Fibroblast of villous mesenchyme (primary cell): ENCODE results near the gene CHDH. TPM values are rescaled to one million over a fixed set of nuclear protein-coding genes. Genes with fewer than 3 reads are reported as not detected.

Source experiments
- DNase-seq: peaks from one replicate; pipeline ENCODE4 v3.0.0-alpha.2; 2010; ENCODE audit warnings: low read depth
- H3K4me3 ChIP-seq: 2 replicates; pipeline ENCODE4 v1.5.1; 2011; ENCODE audit warnings: low read depth, mild to moderate bottlenecking, low read length
- total RNA-seq: library from RNA; depleted of rRNA; stranded (reverse); fragments of >200 nt; gene quantifications from 2 replicates; pipeline ENCODE4 v1.2.3, GENCODE V29; 2012
- TF ChIP-seq, protein P1 (sequence below): IDR thresholded peaks from 2 replicates; pipeline ENCODE4 v1.5.1; 2012; ENCODE audit warnings: low read depth, mild to moderate bottlenecking, low read length; ENCODE audit not compliant: insufficient read depth

CHDH gene
- total RNA-seq, 1 donor = under 0.01 TPM

DNA sequence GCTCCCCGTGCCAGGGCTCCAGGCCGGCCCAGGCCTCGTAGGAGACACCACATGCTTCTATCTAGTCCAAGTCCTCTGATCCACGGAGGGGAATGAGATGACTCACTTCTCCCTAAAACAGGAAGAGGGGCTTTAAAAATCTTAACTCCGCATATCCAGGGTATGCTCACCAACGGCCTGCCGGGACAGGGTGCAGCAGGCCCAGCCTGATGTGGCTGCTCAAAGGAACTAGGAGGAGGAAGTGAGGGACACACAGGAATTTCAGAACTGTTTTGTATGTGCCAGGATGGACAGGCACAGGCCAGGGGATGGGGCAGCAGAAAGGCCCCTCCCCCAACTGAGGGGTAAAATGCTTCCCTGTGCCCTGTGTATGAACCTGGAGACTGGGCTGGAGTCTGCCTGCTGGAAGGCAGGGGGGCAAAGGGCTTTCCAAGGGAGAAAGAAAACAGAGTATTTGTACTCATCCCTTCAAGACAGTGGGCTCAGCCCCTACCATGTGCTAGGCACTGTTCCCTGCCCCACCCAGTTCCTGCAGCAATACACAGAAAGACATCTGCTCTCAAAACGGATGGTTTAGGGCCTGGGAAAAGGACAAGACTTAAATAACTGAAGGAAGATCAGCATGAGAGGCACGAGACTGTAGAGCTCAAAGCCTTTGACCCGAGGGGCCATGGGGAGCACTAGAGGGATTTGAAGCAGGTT is 22.1 kb downstream of the CHDH start:
- H3K4me3 ChIP-seq = no peak overlapping the region
- DNase-seq = no peak
- TF ChIP-seq, protein P1, sequence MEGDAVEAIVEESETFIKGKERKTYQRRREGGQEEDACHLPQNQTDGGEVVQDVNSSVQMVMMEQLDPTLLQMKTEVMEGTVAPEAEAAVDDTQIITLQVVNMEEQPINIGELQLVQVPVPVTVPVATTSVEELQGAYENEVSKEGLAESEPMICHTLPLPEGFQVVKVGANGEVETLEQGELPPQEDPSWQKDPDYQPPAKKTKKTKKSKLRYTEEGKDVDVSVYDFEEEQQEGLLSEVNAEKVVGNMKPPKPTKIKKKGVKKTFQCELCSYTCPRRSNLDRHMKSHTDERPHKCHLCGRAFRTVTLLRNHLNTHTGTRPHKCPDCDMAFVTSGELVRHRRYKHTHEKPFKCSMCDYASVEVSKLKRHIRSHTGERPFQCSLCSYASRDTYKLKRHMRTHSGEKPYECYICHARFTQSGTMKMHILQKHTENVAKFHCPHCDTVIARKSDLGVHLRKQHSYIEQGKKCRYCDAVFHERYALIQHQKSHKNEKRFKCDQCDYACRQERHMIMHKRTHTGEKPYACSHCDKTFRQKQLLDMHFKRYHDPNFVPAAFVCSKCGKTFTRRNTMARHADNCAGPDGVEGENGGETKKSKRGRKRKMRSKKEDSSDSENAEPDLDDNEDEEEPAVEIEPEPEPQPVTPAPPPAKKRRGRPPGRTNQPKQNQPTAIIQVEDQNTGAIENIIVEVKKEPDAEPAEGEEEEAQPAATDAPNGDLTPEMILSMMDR = no peak

DNA sequence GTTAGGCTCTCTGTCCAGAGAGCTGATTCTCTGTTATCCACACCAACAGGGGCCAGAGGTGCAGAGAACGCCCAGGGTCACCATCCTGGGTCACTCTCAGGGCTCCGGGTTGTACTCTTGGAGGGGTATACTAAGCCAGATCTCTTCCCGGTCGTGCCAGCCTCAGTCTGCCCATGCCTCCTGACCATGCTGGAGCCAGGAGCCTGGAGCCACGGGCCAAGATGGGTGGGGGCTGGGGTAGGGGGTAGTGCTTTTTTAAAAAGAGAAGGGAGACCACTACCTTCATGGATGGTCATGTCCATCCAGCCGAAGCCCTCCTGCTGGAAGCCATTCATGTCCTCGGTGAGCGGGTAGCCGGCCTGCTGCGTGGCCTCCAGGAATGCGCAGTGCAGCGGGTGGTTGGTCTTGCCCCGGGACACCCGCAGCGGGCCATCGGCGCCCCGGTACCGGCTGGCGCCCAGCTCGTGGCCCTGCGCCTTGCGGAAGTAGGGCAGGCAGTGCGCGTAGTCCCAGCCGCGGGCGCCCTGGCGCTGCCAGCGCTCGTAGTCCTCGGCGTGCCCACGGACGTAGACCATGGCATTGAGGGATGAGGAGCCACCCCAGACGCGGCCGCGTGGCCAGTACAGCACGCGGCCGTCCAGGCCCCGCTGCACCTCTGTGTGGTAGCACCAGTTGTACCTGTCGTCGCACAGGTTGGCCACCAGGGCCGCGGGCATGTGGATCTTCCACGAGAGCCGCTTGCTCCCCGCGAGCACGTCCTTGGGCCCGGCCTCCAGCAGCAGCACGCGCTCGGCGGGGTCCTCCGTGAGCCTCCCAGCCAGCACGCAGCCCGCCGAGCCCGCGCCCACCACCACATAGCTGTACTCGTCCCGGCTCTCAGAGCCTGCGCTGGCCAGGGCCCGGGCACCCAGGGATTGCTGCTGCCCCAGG is 22.9 kb downstream of the CHDH start:
- no peak for DNase-seq

DNA sequence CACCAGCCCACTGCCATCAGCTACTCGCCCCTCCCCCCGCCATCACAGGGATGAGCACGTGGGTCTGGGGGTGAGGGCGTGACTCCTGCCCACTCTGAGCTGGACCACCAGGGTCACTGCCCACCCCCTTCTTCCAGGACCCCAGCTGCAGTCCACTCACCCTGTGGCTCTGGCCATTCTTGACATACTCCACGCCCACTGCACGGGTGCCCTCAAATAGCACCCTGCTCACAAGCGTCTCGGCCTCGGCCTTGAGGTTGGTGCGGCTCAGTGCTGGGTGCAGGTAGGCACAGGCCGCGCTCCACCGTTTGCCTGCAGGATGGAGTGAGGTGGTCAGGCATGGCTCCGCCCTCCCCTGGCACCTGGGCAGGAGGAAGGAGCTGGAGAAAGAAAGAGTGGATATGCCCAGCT is 23.9 kb downstream of the CHDH start:
- no peak overlapping the region for H3K4me3 ChIP-seq
- TF ChIP-seq, protein P1 = no peak
- DNase-seq = no peak

More for the DNA sequence above, 22.9 kb downstream of the CHDH start:
- H3K4me3 ChIP-seq = no peak overlapping the region
- TF ChIP-seq, protein P1 = no peak

DNA sequence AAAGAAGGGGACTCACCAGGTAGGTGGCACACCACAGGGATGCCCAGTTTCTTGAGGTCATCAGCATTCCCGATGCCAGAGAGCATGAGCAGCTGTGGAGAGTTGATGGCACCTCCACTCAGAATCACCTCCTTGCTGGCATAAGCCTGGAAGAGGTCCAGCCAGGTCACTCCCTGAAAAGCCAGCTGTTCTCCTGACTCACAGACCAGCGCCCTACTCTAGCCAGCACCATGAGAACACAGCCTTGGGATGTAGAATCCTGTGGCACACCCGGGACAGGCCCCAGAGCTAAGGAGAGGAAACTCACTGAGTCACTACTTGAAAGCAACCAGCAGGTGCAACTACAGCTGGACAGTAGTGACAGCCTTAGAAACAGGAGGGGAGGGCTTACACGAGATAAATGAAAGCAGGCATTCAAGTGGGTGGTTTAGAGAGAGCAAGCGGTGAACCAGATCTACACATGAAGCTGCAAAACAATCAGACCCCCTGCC is 24.5 kb downstream of the CHDH start:
- TF ChIP-seq, protein P1 = no peak
- no peak overlapping the region for H3K4me3 ChIP-seq
- no peak for DNase-seq

DNA sequence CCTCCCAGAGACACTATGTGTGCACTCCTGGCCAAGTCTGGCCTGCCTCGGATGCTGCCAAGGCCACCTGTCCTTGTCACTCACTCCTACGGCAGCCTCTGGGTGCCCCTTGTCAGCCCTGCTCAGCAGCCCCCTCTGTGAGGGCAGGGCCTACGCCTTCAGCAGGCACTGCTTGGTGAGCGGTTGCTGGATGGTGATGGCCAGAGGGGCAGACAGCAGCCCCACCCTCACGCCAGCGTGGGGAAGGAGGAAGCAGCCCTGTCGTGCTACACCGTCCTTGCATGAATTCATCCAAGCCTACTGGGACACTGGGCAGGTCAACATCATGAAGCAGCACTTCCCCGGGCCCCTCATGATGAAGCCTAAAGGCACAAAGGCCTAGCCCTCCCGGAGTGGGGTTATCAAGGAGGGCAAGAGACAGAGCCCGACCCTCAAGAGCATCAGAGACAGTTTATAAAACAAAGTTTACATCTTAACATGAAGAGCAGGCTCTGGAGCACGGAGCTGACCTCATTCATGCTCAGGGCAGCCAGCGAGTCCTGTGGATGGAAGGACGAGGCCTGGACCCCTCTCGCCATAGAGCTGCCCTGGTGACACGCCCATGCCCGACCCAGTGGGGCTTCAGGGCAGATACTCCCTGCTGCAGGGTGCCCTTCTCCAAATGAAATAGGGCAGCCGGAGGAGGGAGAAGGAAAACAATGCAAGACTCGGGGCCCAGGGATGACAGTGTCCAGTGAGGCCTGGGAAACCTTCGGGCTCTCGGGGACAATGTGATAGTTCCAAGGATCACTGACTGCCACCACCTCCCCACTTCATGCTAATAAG is 25.3 kb downstream of the CHDH start:
- DNase-seq = no peak

DNA sequence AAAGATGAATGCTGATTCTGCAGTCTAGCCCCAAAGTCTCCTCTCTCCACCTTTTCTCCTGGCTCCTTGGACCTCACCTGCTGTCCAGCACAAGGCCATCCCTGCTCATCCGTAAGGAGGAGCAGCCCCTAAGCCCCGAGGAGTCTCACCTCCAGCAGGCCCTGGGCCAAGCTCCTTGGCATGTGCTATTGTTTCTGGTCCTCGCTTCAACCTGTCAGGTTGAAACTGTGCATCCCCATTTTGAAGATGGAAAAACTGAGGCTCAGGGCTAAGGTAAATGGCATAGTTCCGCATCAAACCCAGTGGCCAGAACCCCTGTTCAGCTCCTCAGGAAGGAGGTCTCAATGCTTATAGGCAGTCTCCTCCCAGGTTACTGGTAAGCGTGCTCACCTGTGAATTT is 26.1 kb downstream of the CHDH start:
- no peak for DNase-seq
- H3K4me3 ChIP-seq = no peak overlapping the region
- TF ChIP-seq, protein P1 = no peak

More for the DNA sequence above, 25.3 kb downstream of the CHDH start:
- H3K4me3 ChIP-seq = no peak overlapping the region
- TF ChIP-seq, protein P1 = no peak
